Neural progenitor cell (in vitro differentiated cells): Measurements from ENCODE around the gene PPP1R3G.

Experiments used
- CTCF ChIP-seq: fragments of 200-600 bp; sonication (generic); IDR thresholded peaks from 2 replicates; pipeline ENCODE4 v1.5.1; 2017; ENCODE audit warnings: antibody characterized with exemption, mild to moderate bottlenecking
- EZH2 ChIP-seq: fragments of 200-600 bp; sonication (generic); IDR thresholded peaks from 2 replicates; pipeline ENCODE4 v1.6.1; 2017; ENCODE audit warnings: antibody characterized with exemption, mild to moderate bottlenecking, moderate library complexity
- EZH2phosphoT487 ChIP-seq: fragments of 200-600 bp; sonication (generic); IDR thresholded peaks from 2 replicates; pipeline ENCODE4 v1.6.1; 2017; ENCODE audit warnings: antibody characterized with exemption

- TF ChIP-seq CTCF (no peak), EZH2 (no peak), EZH2phosphoT487 (no peak)
These were observed 32.1 kb upstream of the PPP1R3G start for GRCh38 chr6:5053038-5053437.
